GM21529 (cell line): ENCODE data around the gene SLC16A12.

Experiments used
- ATAC-seq: cut with Tn5 transposase; IDR thresholded peaks from one replicate; pipeline ENCODE4 v1.9.1; 2021; ENCODE audit not compliant: unreplicated experiment

Gene SLC16A12

GRCh38 chr10:89535171-89536012, at the start of gene SLC16A12:
Gene SLC16A12 (minus strand): TSS chr10:89535594. CDS start chr10:89462578, 73,016 bp downstream.
- no peak for ATAC-seq

DNA sequence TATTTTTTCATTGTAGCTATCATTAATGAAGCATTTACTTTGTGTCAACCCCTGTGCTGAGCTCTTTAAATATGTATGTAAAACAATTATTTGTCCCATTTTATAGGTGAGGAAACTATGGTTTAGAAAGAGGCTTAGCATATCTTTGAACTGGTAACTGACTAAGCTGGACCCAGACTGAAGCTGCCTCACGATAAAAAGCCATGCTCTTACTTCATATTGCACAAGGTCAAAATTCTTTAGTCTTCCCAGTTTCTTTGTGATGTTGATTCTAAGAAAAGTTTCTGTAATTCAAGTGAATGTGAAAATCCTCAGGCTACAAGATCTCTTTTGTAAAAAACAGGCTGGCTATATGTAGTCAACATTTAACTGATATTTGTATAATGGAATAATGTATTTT, 46.6 kb upstream of the SLC16A12 start:
- ATAC-seq = no peak

DNA sequence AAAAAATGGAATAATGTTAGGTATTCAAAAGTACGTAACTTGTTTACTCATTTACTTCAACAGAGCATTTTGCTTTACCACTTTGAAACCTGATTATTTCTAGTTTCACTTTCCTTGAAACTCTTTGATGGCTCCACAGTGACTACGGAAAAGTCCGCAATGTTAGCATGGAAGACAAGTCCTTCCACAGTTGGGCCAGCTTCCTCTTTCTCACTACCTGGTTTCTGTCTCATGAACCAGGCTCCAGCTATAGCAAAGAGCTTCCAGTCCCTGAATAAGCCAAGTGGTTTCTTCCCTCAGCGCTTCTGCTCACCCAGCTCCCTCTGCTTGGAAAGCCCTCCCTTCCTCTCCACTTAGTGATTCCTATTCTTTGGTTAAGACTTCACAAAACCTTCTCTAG, 44.8 kb upstream of the SLC16A12 start:
- ATAC-seq = no peak

- ATAC-seq = no peak
These were observed 41.3 kb upstream of the SLC16A12 start for GRCh38 chr10:89576696-89577095.

- ATAC-seq = no peak
These were observed 40.6 kb upstream of the SLC16A12 start for GRCh38 chr10:89576022-89576421.

DNA sequence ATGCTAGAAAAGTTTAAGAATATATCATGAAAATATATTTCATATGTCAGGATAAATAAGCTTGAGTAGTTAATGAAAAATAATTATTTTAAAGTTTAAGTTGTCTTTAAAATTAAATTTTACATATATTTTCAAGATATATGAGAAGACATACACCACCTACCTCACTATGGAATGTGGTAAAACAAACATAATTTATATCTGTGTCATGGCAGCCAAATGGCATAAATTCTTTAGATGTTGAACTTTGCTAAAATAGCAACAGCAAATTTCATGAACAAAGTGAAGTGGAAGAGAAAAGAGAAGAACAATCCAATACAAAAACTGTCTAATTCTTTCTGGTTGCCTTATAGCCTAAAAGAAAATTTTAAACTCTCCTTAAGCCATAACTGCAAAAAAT, 39.6 kb upstream of the SLC16A12 start:
- no peak for ATAC-seq

DNA sequence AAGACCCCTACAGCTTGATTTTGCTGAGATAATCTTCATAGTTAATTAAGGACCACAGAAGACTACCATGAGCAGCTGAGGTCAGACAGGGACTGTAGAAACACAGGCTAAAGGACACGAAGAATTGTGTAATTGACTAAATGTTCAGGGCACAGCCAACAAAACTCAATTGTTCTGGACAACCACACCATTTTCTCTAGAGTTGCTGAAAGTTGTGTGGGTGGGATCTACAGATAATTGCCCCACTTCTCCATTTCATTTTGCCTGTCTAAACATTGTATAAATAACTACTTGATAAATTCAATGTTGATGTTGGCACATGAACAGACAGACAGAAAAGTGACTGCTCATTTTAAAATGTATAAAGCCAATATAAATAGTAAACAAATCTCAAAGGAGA, 39.0 kb upstream of the SLC16A12 start:
- ATAC-seq = no peak

DNA sequence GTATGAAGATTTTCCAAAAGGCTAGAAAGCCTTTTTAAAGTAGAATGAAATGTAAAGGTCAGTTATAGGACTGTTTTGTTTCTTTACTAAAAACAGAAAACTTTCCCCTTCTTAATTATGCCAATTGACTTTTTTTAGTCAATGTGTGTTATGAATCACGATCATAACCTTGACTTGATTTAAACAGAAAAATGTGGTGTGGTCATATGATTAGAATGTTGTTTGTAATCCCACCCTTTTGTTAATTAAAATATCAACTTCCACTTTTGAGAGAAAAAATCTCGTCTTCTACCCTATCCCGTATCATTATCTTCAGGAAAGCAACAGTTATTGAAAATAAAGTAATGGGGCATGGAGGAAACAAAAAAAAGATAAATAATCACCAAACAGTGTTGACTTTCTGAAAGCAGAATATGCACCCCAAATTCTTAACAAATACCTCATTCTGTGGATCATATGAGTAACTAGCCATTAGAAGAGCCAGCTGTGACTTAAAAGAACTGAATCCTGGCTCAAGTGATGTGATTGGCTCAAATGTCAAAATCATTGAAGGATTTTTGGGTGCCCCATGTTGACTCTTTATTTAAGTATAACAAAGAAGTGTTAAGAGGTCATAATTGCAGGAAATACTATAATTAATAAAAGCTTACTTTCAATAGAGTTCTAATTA, 32.3 kb upstream of the SLC16A12 start:
- no peak for ATAC-seq

DNA sequence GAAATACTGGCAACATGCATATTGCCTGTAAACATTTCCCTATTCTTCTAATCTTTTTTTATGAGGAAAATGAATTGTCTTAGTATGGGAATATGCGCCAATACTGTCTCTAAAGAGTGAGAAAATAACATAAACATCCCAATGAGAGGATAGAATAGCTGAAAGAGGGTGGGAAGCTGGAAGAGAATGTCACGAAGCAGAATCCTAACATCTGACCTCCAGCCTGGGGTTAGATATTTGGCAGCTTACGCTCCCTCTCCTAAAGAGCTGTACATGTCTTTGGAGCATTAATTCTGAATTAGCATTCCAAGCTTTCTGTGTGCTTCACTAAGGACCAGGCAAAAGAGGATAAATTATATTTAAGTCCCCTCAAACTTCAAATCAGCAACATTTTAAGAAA, 31.6 kb upstream of the SLC16A12 start:
- ATAC-seq = no peak

GRCh38 chr10:89566095-89566950, 30.9 kb upstream of the SLC16A12 start:
- ATAC-seq = no peak

GRCh38 chr10:89565180-89565579, 29.8 kb upstream of the SLC16A12 start:
- ATAC-seq = no peak

- no peak for ATAC-seq
These were observed 28.6 kb upstream of the SLC16A12 start for GRCh38 chr10:89563861-89564478.

DNA sequence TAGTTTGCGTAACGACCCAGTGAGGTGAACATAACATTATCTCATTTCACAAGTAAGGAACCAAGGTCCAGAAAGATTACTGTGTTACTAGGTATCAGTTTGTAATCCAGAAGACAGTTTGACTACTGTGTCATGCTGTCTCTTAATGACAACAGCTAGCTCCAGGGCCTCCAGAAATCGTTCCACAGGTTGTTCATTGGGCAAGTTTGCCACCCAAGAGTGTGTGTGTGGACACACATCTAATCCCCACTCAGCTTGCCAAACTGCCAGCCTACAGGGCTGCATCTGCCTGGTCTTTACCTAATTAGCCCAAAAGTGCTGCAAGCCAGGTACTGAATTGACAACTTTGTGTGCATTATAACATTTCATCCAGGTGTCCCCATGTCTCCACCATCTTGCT, 27.9 kb upstream of the SLC16A12 start:
- no peak for ATAC-seq

DNA sequence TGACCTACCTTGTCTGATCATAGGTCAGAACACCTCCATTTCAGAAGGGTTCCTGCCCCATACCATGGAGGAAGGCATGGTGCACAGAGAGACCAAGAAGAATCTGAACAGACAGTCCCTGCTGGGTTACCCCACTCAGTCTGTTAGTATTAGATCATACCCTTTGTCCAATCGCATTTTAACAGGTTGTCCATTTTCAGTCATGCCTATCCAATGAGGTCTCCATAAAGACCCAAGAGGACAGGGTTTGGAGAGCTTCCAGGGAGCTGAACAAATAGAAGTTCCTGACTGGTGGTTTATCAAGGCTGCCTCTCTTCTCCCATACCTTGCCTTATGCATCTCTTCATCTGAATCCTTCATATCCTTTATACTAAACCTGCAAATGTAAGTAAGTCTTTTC, 21.2 kb upstream of the SLC16A12 start:
- ATAC-seq = no peak

DNA sequence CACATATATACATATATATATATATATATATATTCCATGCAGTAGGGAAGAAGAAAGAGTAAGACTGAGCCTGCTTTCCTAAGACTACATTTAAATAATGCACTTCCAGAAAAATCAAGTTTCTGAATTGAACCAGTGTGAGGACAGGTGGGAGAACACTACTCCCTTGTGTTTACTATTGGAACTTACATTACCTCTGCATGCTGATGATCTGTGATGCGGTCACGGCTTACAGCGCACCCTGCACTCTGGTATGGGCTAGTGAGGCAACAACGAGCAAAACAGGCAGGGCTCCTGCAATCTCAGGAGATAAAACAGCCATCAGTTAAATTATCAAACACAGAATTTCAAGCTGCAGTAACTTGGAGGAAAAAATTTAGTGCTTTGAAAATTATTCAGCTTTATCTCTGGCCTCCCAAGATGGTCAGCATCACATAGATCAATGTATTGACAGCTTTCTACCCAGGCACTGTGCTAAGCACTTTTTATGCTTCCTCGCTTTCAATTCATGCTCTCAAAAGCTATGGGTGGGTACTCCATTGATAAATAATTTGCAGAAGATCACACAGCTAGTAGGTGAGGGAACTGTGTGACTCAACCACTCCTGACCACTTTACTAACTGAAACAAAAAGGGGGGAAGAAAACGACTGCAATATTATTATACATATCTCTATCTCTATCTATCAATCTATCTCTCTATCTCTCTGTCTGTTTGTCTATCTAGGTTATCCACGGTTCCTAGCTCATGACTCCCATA, 20.5 kb upstream of the SLC16A12 start:
- no peak for ATAC-seq

GRCh38 chr10:89554433-89554832, 19.0 kb upstream of the SLC16A12 start:
- ATAC-seq = no peak

DNA sequence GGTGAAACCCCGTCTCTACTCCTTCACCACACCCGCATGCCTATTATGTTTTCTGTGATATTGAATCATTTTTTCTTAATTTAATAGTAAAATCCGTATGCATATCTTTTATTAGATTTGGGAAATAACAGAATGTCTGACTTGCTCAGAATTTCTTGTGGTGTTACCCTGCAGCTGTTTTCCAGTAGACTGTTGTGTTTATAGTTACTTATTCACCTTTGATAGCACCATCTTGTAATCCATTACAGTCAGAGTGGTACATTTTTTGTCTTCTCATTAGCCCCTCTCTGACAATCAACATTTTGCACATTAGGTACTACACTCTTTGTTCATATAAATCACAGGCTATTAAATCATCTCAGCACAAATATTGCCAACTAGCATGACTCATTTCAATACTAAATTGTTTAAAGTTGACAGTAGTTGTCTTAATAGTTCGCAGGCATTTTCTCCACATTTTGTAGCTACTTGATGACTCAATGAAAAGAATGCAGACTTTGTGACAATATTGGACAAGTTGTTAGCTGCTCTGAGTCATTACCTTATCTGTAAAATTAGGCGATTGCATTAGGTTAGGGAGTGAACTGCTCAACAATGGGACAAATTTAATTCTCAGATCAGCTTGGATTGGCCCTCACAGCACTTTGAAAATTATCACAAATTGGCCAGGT, 17.8 kb upstream of the SLC16A12 start:
- no peak for ATAC-seq

- no peak for ATAC-seq
These were observed 16.8 kb upstream of the SLC16A12 start for GRCh38 chr10:89552213-89552612.

DNA sequence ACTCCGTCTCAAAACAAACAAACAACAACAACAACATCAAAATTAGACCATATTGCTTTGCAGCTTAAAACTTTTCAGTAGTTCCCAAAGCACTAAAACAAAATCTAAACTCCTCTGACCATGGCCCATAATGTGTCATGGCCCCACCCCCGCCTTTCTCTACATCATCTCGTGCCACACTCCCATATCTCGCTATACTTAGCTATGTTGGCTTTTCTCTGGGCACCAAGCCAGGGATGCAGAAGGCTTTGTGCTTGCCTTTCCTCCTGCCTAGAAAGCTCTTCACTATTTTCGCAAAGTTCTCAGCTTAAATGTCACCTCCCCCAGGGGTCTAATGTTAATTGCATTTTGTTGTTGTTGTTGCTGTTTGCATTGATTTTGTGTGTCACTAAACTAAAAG, 15.1 kb upstream of the SLC16A12 start:
- no peak for ATAC-seq

- no peak for ATAC-seq
These were observed 14.1 kb upstream of the SLC16A12 start for GRCh38 chr10:89549510-89549909.
